Activated CD4-positive, alpha-beta T cell treated with anti-CD3 and anti-CD28 coated beads, Interleukin-2, amount 50 U/mL, for 48 hours (primary cell): ENCODE results near the gene ARG2.

Source experiments
- DNase-seq, 2 experiments: peaks; one replicate each; pipeline ENCODE4 v3.0.0-alpha.2; 2020

Gene ARG2

GRCh38 chr14:67641902-67642749, 22.4 kb downstream of the ARG2 start:
- peak; percentile 17 to 47 for DNase-seq

GRCh38 chr14:67643713-67644112, 24.0 kb downstream of the ARG2 start:
- DNase-seq, result no peak

GRCh38 chr14:67644428-67644827, 24.7 kb downstream of the ARG2 start:
- no peak for DNase-seq

DNA sequence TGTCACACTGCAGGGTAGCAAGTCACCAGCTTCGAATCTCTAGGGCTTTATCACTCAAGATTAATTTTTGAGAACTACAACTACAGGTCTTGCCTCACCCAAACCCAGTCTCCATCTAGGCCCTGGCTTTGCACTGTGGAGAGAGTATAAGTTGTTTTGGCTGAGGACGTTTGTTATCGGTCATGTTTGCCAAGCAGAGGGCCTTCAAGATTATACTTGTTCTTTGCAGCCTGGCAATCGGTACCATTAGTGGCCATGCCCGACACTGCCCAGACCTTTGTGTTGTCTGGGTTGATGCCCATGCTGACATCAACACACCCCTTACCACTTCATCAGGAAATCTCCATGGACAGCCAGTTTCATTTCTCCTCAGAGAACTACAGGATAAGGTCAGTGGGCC, 25.7 kb downstream of the ARG2 start:
- no peak for DNase-seq

GRCh38 chr14:67646131-67646530, 26.4 kb downstream of the ARG2 start:
- no peak for DNase-seq

DNA sequence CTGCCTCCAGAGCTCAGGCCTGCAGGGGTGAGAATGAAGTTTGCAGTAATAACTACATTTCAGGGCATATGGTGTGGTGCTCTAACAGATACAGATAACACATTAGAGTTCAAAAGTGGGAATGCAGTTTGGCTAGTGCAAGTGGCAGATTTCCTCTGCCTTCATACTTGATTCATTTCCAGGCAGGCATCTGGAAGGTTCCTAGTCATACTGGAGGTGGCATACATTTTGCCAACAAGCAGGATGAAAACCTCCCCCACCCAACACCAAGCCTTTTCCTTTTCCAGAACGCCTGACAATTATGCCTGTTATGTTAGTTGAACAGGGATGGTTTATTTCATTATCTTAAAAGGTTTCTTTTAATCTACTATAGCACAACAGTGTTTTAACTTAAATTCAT, 30.4 kb downstream of the ARG2 start:
- no peak for DNase-seq

- DNase-seq, result no peak
These were observed 31.0 kb downstream of the ARG2 start for GRCh38 chr14:67650694-67651093.

DNA sequence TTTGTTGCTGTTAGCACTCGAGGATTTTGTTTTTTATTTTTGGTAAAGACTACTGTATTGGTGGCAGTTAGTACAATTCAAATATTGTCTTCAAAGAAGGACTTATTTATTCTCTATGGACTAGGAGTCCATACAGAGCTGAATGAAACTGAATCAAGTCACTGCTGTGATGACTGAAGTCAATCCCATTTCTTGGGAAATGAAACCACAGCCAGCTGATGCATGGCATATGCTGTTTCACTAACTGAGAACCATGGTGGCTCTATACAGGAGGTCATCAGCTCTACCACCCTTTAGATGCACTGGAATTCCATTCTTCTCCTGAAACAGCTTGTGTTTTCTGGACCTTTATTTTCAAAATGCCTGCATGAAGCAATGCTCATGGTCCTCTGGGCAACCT, 32.5 kb downstream of the ARG2 start:
- no peak for DNase-seq

DNA sequence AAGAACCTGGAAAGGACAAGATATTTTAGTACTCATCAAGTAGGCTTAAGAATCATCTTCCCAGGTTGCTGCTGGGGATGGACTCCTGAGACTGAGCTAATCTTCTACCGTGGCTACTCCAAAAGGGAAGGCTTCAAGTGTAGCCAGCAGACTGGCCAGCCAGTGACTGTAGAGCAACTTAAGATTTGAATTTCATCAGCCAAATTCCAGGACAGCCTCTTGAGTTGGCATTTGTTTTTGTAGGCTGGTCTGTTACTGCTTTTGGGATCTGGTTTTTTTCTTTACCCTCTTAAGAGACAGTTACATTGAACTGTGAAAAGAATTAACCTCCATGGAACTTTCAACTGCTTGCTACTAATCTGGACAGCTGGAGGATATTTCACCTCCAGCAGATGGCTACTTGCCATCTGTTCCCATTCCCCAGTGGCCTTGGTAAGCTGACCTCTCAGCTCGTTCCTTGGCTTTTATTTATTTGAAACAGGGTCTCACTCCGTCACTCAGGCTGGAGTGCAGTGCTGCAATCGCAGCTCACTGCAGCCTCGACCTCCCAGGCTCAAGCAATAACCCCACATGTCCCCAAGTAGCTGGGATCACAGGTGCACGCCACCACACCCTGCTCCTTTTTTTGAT, 34.0 kb downstream of the ARG2 start:
- no peak for DNase-seq

DNA sequence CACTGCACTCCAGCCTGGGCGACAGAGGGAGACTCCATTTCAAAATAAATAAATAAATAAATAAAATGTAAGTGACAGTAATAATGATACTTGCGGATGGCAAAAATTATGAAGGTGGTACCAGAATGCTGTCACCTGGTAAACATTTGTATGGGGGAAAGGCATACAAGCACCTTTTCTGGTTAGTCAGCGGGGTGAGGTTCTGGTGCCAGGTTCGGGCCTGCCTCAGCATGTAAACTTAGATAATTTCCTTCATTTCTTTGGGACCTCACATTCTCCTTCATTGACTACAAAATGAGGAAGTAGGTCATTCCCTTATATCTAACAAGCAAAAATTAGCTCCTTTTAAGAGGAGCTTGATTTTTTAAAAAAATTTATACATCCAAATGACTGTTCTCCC, 43.9 kb downstream of the ARG2 start:
- DNase-seq, result no peak

DNA sequence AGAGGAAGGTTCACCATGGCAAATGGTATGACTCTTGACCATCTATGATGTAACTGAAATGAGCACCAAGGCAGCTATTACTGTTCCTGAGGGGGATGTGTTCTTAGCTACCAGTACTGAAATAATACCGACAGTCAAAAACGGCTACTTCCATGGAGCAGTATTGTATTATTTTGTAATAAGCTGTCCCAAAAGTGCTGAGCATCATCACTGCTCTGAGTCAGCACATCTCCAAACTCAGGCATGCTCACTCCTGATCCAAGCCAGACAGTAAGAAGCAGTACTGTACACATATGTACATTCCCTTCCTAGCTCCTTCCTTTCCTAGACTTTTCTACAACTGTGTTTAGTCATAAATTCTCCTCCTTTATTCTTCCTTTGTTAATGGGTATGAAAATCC, 46.1 kb downstream of the ARG2 start:
- no peak for DNase-seq

GRCh38 chr14:67666750-67667449, 47.2 kb downstream of the ARG2 start:
- DNase-seq, result peak in 1 of 2 experiments; percentile 18

- no peak for DNase-seq
These were observed 48.8 kb downstream of the ARG2 start for GRCh38 chr14:67668559-67668958.

DNA sequence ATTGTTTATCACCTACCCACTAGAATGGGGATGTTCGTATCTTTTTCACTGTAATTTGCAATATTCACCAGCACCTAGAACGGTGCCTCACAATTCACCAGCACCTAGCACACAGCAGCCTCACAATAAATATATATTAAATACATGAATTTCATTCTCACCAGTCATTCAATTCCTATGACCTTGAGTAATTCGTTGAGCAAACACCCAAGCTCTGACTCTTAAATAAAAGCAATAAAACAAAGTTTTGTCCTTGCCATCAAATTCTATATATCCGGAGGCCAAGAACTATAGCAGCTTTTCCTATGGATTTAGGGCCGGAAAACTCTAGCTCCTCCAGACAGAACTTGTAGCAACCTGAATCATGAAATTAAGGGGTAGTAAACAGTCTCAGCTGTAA, 53.7 kb downstream of the ARG2 start:
- no peak for DNase-seq

GRCh38 chr14:67674139-67674479, 54.4 kb downstream of the ARG2 start:
- DNase-seq, result peak; percentile 64 to 70

DNA sequence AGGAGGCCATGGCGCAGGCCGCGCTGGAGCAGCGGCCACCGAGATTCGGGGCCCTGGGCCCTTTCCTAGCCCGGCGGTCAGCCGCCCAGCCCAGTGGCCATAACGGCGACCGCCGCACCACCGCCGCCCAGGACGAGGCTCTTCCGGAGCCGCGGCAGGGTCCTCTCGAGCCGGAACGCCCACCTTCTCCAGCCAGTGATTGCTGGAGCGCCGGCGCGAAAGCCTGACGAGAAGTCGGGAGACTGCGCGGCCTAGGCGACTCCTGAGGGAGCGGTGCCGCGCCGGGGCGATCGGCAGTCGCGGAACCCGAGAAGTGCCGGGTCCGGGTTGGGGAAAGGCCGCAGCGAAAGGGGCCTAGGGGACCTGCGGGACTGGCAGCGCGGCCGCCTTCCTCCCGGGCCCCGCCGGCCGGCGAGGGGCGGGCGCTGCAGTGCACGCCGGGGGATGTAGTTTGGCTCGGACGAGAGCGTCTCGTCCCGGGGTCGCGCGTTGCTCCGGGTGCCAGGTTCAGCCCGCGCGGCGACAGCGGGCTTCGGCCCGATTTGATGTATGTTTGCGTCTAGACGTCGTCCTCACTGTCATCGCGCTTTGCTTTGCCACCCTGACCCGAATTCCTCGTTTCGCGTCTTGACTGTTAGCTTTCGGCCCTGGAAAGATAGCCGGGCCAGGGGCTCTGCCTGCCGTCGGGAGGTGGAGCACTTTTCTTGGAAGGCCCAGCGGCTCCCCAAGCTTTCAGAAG, 54.9 kb downstream of the ARG2 start, which contains the start of gene VTI1B:
Gene VTI1B (minus strand): TSS at position 153 of the 739 bp plus-strand sequence. CDS start 143 bp downstream, at position 10.
- peak; percentile 74 to 76 for DNase-seq

- DNase-seq, result no peak
These were observed 55.5 kb downstream of the ARG2 start for GRCh38 chr14:67675219-67675582.

GRCh38 chr14:67679006-67679405, 59.3 kb downstream of the ARG2 start:
- DNase-seq, result no peak

DNA sequence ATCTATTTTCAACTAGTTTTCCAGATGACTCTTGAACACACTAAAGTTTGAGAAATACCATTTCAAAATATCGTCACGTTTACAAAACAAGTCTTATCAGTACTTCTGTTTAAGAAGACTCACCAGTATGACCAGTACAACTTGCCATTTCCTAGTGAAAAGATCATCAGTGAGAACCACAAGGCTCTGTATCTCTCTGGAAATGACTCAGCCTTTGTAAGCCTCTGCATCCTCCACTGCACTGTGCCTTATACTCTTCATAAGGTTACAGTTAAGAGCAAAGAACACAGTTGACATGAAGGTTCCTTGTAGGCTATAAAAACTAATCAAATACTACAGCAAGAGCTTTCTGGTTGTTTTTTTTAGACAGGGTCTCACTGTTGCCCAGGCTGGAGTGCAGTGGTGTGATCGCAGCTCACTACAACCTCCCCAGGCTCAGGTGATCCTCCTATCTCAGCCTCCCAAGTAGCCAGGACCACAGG, 60.4 kb downstream of the ARG2 start:
- DNase-seq, result no peak

- no peak for DNase-seq
These were observed 61.2 kb downstream of the ARG2 start for GRCh38 chr14:67680941-67681340.

GRCh38 chr14:67683842-67684241, 64.1 kb downstream of the ARG2 start:
- no peak for DNase-seq

GRCh38 chr14:67690011-67690410, 70.3 kb downstream of the ARG2 start:
- no peak for DNase-seq

DNA sequence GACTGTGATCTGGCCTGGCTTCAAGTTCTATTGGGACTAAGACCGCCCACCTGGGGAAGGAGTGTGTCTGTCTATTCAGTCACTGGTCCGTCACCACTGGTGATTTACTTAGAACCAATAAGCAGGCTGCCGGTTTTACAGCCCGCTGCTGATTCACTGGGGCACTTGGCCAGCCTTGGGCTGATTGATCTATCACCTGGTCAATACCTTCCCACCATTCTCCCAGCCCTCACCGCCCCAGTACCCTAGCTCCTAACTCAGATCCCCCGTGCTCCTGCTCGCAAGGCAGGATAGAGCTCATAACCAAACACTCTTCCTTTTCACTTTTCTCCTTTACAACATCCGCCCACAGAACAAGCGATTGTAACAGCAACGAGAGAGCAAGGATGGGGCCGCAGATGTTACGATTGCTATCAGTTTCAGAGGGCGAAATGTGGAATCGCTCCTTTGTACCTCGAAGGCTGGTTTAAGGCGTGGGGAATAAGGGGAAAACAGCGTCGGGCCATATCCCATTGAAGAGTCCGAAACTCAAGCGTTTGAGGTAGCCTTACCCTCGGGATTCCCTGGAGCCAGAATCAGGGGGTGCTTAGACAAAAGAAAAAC, 75.2 kb downstream of the ARG2 start:
- peak; percentile 73 to 85 for DNase-seq
